DMS114 treated with DMSO at 0.1 percent for 48 hours (cell line): ENCODE measurements around the gene FEM1A.
"Not testable (repeated sequence)": the region's sequence is repeated elsewhere in the genome, so short reads cannot be mapped to it uniquely, and the experiment has no call there.

Experiments used
- DNase-seq: peaks from one replicate; lab custom pipeline; 2025; ENCODE audit not compliant: unreplicated experiment; lab: John Stamatoyannopoulos, UW

Gene FEM1A

GRCh38 chr19:4774136-4774535 lies 17.4 kb upstream of the FEM1A start:
- DNase-seq = no peak

DNA sequence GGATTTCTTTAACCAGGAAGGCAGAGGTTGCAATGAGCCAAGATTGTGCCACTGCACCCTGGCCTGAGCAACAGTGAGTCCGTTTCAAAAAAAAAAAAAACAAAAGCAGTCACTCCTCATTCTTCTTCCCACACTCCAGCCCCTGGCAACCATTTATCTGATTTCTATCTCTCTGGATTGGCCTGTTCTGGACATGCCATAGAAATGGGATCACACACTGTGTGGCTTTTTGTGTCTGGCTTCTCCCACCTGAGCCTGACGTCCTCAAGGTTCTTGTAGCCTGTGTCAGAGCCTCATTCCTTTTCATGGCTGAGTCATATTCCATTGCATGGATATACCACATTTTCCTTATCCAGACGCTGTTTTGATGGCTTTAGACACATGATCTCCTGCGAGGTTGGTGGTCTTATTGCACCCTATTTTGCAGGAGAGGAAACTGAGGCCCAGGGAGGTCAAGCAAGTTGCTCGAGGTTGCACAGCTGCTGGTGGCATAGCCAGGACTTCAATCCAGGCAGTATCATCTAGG lies 15.8 kb upstream of the FEM1A start:
- no peak for DNase-seq

- no peak for DNase-seq
Measured at GRCh38 chr19:4776436-4777211, 14.9 kb upstream of the FEM1A start.

- not testable (repeated sequence) for DNase-seq
Measured at GRCh38 chr19:4778124-4778523, 13.4 kb upstream of the FEM1A start.

- DNase-seq = no peak
Measured at GRCh38 chr19:4780860-4781259, 10.7 kb upstream of the FEM1A start.

DNA sequence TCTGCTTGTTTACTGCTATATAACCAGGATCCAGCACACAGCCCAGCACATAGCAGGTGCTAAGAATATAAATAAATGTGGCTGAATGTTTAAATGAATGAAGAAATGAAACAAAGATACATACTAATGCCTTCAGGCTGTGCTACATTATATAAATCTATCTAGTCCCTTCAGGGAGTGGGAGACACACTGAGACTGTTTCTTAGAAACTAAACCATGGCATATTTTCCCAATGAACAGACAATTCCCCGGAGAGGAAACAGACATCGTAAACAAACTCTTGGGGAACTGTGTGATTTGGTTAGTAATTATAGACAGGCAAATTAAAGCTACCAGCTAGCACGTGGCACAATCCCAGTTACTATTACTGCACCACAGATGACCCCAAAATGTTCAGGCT lies 9.7 kb upstream of the FEM1A start:
- no peak for DNase-seq

GRCh38 chr19:4786412-4787016 lies 5.0 kb upstream of the FEM1A start:
- not testable (repeated sequence) for DNase-seq

GRCh38 chr19:4792019-4792865 lies 708 bp downstream of the FEM1A start:
- DNase-seq = not testable (repeated sequence)

- DNase-seq = not testable (repeated sequence)
Measured at GRCh38 chr19:4792866-4793195, 1.3 kb downstream of the FEM1A start.

GRCh38 chr19:4793278-4793677 lies 1.7 kb downstream of the FEM1A start:
- DNase-seq = not testable (repeated sequence)

GRCh38 chr19:4794971-4795370 lies 3.4 kb downstream of the FEM1A start:
- DNase-seq = no peak

GRCh38 chr19:4795400-4795799 lies 3.9 kb downstream of the FEM1A start:
- DNase-seq = no peak

DNA sequence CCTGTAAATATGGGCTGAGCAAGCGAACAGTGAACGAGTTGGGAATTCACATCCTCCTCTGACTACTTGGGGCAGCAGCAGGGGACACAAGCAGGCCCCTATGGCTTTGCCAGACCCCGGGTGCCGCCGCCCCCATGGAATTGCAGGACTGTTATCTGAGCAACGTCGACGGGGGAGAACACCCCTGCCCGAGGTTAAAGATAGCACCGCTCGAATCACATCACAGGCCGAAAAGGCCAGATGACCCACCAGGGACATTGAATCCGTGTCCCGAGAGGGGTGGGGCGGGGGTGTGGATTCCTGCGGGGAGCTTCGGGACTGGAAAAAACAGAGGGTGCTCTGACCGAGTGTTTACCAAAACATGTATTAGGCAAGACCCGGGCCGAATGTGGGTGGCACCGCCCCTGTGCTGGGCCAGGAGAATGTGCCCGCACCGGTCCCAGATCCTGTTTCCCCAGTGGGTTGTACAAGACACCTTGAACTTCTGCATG lies 9.1 kb downstream of the FEM1A start:
- no peak for DNase-seq

DNA sequence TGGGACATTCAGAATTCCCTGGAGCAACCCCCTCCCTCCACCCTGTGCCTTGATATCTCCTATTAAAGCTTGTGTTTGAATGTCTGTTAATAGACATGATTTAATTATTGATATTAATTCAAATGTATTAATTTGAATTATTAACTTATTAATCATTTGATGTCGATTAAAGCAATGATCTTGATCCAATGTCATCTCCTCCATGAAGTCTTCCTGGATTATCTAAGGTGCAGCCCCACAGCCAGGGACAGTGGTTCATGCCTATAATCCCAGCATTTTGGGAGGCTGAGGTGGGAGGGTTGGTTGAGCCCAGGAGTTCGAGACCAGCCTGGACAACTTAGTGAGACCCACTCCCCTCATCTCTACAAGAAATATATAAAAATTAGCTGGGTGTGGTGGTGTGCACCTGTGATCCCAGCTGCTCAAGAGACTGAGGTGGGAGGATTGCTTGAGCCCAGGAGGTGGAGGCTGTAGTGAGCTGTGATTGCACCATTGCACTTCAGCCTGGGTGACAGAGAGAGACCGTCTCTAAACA lies 9.6 kb downstream of the FEM1A start:
- no peak for DNase-seq

DNA sequence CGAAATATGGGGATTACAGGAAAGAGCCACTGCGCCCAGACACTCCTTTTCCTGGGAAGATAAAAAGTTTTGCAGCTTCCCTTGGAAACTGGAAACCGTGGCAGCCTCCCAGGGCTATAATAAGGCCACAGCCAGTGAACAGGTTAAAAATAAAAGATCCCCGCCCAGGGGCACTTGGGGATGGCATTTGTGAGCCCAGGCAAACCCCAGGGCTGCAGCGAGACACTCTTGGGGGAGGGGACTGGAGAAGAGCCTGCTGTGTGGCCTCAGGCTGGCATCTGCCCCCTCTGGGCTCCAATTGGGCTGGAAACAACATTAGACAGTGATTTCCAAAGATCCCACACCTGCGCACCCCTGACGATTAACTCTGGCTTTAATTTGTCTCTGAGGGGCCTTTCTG lies 11.2 kb downstream of the FEM1A start:
- no peak for DNase-seq

DNA sequence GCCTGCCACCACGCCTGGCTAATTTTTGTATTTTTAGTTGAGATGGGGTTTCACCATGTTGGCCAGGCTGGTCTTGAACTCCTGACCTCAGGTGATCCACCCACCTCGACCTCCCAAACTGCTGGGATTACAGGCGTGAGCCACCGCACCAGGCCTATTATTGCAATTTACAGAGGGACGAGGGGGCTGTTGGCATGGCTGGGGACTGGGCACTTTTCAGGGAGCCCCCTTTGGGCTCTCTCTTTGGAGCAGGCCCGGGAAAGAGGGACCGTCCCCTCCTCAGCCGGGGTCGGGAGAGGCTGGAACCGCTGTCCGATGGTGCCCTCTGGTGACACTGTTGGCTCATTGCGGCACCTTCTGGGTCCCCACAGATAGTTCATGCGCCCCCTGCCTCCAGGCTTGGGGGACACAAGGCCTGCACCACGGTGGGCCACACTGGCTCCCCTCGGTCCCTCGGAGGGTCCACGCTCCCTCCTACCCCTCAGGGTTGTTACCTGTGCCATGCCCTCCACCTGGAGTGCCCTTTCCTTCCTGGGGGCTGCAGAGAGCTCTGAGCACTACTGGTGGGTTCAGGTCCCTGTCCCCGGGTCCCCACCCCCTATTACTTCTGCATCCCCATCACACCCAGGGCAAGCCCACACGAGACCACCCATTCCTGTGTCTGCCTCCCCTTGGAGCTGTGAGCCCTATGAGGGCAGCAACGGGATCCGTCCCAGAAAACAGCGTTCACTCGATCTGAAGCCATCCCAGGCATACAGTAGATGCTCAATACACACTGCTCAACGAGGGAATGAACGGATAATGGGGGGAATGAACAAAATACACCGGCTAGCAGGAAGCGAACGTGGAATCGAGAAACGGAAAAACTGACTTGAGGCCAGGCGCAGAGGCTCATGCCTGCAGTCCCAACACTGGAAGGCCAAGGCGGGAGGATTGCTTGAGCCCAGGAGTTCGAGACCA lies 12.5 kb downstream of the FEM1A start:
- peak; percentile 15 for DNase-seq

GRCh38 chr19:4805140-4805539 lies 13.6 kb downstream of the FEM1A start:
- DNase-seq = not testable (repeated sequence)

- no peak for DNase-seq
Measured at GRCh38 chr19:4806384-4806783, 14.8 kb downstream of the FEM1A start.

DNA sequence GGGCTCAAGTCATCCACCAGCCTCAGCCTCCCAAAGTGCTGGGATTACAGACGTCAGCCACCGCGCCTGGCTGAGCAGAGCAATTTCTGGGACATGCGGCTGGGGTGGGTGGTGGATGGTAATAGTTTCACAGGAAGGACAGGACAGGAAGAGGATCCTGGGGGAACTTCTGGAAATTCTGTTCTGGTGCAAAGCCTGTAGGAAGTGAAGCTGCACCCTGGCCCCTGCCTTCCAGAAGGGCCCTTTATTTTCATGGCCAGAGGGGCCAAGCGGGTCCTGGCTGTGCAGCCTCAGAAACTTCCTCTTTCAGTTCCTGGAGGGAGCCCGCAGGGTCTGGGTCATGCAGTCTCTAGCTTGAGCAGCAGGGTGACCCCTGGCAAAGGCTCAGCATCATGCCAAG lies 15.7 kb downstream of the FEM1A start:
- no peak for DNase-seq
